ENCODE data around the gene SRSF8.
A peak's percentile ranks its signal among the peaks of the same experiment; 100 is the strongest.
"Not testable (repeated sequence)": the region's sequence is repeated elsewhere in the genome, so short reads cannot be mapped to it uniquely, and the experiment has no call there.

SRSF8 gene

DNA sequence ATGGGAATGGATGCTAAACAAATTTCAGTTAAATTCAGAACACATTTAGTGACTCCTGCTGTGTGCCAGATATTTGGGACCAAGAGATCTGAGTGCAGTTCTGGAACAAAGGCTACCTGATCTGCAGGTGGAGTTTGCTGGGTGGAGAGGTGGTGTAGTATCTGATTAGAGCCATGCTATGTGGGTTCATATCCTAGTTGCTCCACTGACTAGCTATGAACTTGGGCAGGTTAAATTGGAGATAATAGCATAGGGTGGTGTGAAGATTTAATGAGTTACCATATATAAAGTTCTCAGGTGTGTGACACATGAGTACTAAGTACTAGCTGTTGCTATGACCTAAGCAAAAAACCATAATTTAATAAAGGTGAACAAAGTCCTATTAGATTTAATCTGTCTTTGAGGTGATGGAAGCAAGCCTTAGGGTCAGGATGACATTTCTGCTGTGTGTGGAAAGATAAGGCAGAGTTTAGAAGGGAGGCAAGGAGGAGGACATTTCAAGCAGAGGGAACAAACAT, 25.0 kb downstream of the SRSF8 start:
- DNase-seq (ENCODE audit: low read depth, low spot score): no peak
- no peak overlapping the region for H3K27ac ChIP-seq

- peak overlapping the region; percentile 24 for H3K27ac ChIP-seq
- no peak for DNase-seq (ENCODE audit: low read depth, low spot score)
These were observed 26.0 kb downstream of the SRSF8 start for GRCh38 chr11:95092549-95093324.

DNA sequence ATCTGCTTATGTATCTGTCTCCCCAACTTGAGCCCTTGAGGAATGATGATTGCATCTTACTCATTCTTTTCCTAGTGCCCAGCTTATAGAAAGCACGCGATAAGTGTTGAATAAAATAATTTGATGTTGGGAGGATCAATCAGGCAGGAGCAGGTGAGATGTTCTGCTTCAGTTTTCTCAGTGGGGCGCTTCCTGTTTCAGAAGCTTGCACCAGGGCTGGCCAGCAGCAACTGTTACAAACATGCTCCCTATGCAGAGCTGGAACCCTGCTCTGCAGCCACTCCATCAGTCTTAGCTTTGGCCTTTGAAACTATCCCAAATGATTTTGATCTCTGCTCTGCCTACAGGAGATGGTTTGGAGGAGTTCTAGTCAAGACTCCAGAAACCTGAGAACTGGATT, 26.8 kb downstream of the SRSF8 start:
- no peak for DNase-seq (ENCODE audit: low read depth, low spot score)
- H3K27ac ChIP-seq: peak overlapping the region; percentile 24

DNA sequence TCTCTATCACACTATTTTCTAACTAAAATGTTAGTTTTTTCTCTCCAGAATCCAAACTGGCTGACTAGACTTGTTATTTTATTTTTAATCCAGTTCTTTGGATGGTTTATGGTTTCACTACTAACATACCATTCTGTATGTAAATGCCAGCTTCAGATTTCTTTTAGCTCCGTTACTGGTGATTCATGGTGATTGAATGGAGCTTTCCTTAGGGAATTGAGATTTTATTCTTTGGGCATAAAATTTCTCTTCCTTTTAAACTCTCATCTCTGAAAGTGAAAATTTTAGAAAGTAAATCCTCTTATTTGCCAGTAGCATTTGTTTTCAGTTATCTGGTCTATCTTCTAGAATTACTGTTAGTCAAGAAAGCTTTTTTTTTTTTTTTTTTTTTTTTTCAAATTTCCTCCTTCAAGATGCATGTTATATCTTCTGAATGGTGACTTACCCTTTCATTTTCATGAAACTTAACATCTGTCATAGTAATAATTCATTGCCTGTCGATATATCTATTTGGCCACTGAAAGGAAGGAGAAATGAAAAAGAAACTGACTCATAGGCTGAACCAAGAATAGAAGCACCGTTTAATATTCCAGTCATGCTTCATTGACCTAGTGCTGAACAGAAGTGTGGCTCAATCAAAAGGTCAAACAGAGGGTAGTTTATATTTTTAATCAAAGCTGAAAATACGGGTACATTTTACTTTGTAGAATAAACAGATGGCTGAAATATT, 29.3 kb downstream of the SRSF8 start:
- no peak for DNase-seq (ENCODE audit: low read depth, low spot score)
- no peak overlapping the region for H3K27ac ChIP-seq

- no peak overlapping the region for H3K27ac ChIP-seq
These were observed 30.5 kb downstream of the SRSF8 start for GRCh38 chr11:95097209-95097608.

GRCh38 chr11:95098826-95099225, 32.1 kb downstream of the SRSF8 start:
- no peak for DNase-seq (ENCODE audit: low read depth, low spot score)

More at GRCh38 chr11:95097209-95097608, 30.5 kb downstream of the SRSF8 start:
- no peak for DNase-seq (ENCODE audit: low read depth, low spot score)

DNA sequence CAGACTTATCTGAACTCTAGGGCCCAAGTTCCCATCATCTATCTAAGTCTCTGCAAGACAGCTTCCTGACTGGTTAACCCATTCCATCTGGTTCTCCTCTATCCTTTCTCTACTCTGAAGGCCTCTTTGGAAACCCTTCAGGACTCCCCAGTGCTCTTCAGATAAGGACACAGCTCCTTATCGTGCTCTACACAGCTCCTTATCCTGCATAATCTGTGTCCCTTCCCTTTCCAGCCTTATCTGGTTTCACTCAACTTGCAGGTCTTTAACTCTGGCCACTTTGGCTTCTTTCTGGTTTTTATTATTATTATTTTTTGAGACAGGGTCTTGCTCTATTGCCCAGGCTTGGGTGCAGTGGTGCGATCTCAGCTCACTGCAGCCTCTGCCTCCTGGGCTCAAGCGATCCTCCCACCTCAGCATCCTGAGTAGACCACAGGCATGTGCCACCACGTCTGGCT, 33.5 kb downstream of the SRSF8 start:
- no peak overlapping the region for H3K27ac ChIP-seq
- DNase-seq (ENCODE audit: low read depth, low spot score): no peak

More at GRCh38 chr11:95098826-95099225, 32.1 kb downstream of the SRSF8 start:
- no peak overlapping the region for H3K27ac ChIP-seq

GRCh38 chr11:95100856-95101507, 34.3 kb downstream of the SRSF8 start:
- DNase-seq (ENCODE audit: low read depth, low spot score): no peak
- no peak overlapping the region for H3K27ac ChIP-seq

DNA sequence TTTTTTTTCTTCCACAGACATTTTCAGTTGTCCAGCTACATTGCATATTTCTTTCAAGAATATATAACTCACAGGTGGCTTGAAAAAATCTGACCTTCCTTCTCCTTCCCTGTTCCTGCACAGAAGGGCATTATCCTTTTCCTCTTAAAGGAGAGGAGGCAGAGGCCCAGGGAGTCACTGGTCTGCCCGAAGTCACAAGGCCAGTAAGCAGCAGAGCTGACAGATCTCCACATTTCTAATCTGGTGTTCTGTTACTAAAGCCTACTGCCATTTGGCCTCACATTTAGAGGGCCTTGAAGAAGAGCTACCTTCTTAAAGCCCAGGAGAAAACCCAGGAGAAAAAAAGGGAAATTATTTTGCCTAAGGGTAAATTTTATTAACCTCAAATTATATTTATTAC, 35.2 kb downstream of the SRSF8 start:
- no peak for DNase-seq (ENCODE audit: low read depth, low spot score)
- no peak overlapping the region for H3K27ac ChIP-seq

DNA sequence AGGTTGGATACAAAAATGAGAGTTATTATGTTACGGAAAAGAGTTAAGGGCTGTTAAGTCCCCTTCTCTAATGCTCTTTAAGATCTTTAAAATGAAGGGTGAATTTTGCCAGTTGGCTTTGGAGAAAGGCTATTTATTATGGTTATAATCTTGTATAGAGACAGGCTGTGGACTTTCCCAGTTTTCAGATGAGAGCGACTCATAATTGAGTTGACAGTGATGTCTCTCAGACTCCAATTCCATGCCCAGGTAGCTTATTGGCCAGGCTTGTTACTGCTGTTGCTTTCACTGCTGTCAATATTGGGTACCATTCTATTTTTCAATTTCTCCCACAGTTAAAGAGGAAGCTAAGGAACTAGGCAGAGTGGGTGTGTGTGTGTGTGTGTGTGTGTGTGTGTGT, 36.0 kb downstream of the SRSF8 start:
- no peak overlapping the region for H3K27ac ChIP-seq
- no peak for DNase-seq (ENCODE audit: low read depth, low spot score)

DNA sequence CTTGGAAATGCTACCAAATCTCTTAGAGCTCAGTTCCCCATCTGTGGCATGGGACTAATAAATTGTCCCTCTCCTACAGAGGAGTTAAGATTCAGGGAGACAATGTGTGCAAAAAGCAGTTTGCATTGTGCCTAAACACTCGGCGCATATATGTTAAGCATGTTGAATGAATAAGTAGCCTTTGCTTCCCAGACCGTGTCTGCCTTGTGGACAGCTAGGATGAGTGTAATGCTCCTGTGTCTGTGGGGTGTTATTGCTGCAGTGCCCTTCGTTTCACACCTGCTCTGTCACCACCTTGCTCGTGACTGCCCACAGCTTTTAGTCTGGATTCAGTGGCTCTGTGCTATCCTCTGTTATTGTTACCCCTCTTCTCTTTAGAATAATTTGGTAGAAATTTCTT, 37.0 kb downstream of the SRSF8 start:
- H3K27ac ChIP-seq: no peak overlapping the region
- no peak for DNase-seq (ENCODE audit: low read depth, low spot score)

GRCh38 chr11:95104121-95104830, 37.6 kb downstream of the SRSF8 start:
- DNase-seq (ENCODE audit: low read depth, low spot score): no peak
- peak overlapping the region; percentile 32 for H3K27ac ChIP-seq

DNA sequence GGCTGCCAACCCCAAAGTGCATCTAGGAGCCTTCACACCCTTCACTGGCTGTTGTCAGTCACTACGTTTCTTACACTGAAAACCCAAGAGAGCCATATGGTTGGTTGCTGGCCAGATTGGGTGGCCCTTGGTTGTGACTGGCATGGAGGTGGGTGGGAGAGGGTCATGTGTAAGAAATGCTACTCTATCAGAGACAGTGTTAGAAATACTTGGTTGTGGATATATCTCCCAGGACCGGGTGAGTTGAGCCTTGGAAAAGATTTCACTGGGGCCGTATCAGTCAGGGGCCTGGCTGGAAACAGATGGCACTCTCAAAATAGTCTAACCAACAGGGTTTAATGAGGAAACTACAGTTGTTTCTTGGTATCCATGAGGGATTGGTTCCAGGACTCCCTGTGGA, 38.1 kb downstream of the SRSF8 start:
- H3K27ac ChIP-seq: peak overlapping the region; percentile 32
- DNase-seq (ENCODE audit: low read depth, low spot score): no peak

DNA sequence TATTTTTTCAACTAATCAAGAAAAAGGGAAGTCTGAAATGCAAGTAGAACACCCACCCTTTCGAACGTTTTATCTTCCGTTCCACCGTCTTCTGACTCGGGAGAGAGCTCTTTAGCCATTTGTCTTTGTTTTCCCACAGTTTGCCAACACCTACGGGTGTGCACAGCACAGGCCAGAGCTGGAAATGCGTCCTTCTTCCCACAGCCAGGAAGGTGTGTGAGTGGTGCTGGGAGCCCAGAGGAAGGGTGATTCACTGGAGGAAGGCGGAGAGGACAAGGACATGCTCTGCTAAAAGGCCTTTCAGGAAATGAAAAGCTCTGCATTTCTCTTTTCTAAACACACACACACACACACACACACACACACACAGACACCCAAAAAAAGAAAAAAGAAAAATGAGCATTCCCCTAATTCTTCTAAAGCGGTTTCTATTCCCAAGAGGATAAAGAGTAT, 41.5 kb downstream of the SRSF8 start:
- DNase-seq (ENCODE audit: low read depth, low spot score): peak; percentile 53
- H3K27ac ChIP-seq: peak overlapping the region; percentile 96

- H3K27ac ChIP-seq: peak overlapping the region; percentile 96
- DNase-seq (ENCODE audit: low read depth, low spot score): no peak
These were observed 42.2 kb downstream of the SRSF8 start for GRCh38 chr11:95108671-95109551.

DNA sequence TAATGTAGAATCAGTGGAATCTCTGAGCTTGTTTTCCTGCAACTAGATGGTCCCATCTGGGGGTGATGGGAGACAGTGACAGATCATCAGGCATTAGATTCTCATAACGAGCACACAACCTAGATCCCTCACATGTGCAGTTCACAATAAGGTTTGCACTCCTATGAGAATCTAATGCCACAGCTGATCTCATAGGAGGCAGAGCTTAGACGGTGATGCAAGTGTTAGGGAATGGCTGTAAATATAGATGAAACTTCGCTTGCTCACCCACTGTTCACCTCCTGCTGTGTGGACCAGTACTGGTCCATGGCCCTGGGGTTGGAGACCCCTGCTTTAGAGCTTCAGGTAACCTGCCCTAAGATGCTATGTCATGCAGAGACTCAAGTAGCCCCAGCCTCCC, 44.8 kb downstream of the SRSF8 start:
- not testable (repeated sequence) for DNase-seq (ENCODE audit: low read depth, low spot score)

GRCh38 chr11:95111923-95112540, 45.3 kb downstream of the SRSF8 start:
- peak overlapping the region; percentile 33 for H3K27ac ChIP-seq
- no peak for DNase-seq (ENCODE audit: low read depth, low spot score)

More for the DNA sequence above, 44.8 kb downstream of the SRSF8 start:
- H3K27ac ChIP-seq: peak overlapping the region; percentile 33

GRCh38 chr11:95115597-95115996, 48.9 kb downstream of the SRSF8 start:
- H3K27ac ChIP-seq: no peak overlapping the region
- DNase-seq (ENCODE audit: low read depth, low spot score): no peak

All from epithelial cell of prostate (primary cell).